HL-60 (cell line): ENCODE results near the gene SLC32A1.

Experiments
- DNase-seq, 2 experiments: peaks; one replicate each; pipeline ENCODE4 v3.0.0-alpha.2; 2010 to 2020; ENCODE audit warnings: low read depth in 1 of 2, low spot score in 1 of 2
- H3K27ac ChIP-seq: fragments of 250-450 bp; sonication (Bioruptor Pico); replicated peaks from 2 replicates; pipeline ENCODE4 v1.5.1; 2020; ENCODE audit warnings: mild to moderate bottlenecking, moderate library complexity
- H3K27me3 ChIP-seq: fragments of 250-450 bp; sonication (Bioruptor Pico); 2 replicates; pipeline ENCODE4 v1.5.1; 2021; ENCODE audit warnings: mild to moderate bottlenecking, moderate library complexity; ENCODE audit not compliant: insufficient read depth, poor library complexity, severe bottlenecking
- H3K4me3 ChIP-seq: replicated peaks from 2 replicates; pipeline ENCODE4 v1.5.1; 2011; ENCODE audit warnings: mild to moderate bottlenecking, control low read depth, low read length; ENCODE audit not compliant: insufficient read depth
- CTCF ChIP-seq: IDR thresholded peaks from one replicate; pipeline ENCODE4 v1.5.1; 2011; ENCODE audit warnings: low read length, control low read depth, inconsistent platforms; ENCODE audit not compliant: insufficient read depth
- GABPA ChIP-seq: IDR thresholded peaks from 2 replicates; pipeline ENCODE4 v1.6.1; 2012; ENCODE audit warnings: low read depth
- POLR2AphosphoS5 ChIP-seq: IDR thresholded peaks from 2 replicates; pipeline ENCODE4 v1.6.1; 2012; ENCODE audit warnings: low read depth
- REST ChIP-seq: IDR thresholded peaks from 2 replicates; pipeline ENCODE4 v1.6.1; 2012; ENCODE audit warnings: low read depth; ENCODE audit not compliant: insufficient replicate concordance
- SPI1 ChIP-seq: IDR thresholded peaks from 2 replicates; pipeline ENCODE4 v1.6.1; 2012; ENCODE audit warnings: low read depth, mild to moderate bottlenecking, borderline replicate concordance

Gene SLC32A1

GRCh38 chr20:38692436-38693411, 31.6 kb upstream of the SLC32A1 start:
- Histone ChIP-seq H3K27me3 (no peaks in the 10 kb centered on the region), H3K27ac (no peak overlapping the region), H3K4me3 (no peak overlapping the region)
- TF ChIP-seq CTCF: no peak
- no peak for TF ChIP-seq POLR2AphosphoS5
- no peak for TF ChIP-seq GABPA
- no peak for TF ChIP-seq SPI1
- TF ChIP-seq REST: peak; percentile 98
- DNase-seq: peak in 1 of 2 experiments; percentile 37

GRCh38 chr20:38697306-38697705, 27.0 kb upstream of the SLC32A1 start:
- no peak for DNase-seq
- no peak overlapping the region for H3K27ac ChIP-seq
- H3K27me3 ChIP-seq: no peaks in the 10 kb centered on the region
- H3K4me3 ChIP-seq: no peak overlapping the region
- no peak for TF ChIP-seq POLR2AphosphoS5
- no peak for TF ChIP-seq CTCF
- no peak for TF ChIP-seq REST
- TF ChIP-seq SPI1: no peak
- no peak for TF ChIP-seq GABPA

- no peaks in the 10 kb centered on the region for H3K27me3 ChIP-seq
- no peak for DNase-seq
- no peak for TF ChIP-seq REST
- TF ChIP-seq POLR2AphosphoS5: no peak
- TF ChIP-seq GABPA: no peak
- TF ChIP-seq CTCF: no peak
- H3K4me3 ChIP-seq: no peak overlapping the region
- no peak overlapping the region for H3K27ac ChIP-seq
Measured at GRCh38 chr20:38698541-38698940, 25.7 kb upstream of the SLC32A1 start.
